GM23248 (cell line): ENCODE results near the gene PDPK1. TPM values are rescaled to one million over a fixed set of nuclear protein-coding genes. Genes with fewer than 3 reads are reported as not detected.
A peak's percentile ranks its signal among the peaks of the same experiment; 100 is the strongest.

ENCODE experiments used
- microRNA counts: library from miRNA; unstranded; fragments of <30 nt; microRNA quantifications from one replicate; lab custom pipeline; 2016
- microRNA-seq: library from miRNA; unstranded; fragments of <30 nt; microRNA quantifications from one replicate; pipeline ENCODE4, GENCODE V29; 2016; ENCODE audit warnings: borderline number of aligned reads
- polyA plus RNA-seq: library from polyadenylated mRNA; unstranded; fragments of >200 nt; fragmentation: Nextera tagmentation; extraction: Ambion mirVana; gene quantifications from 2 replicates; pipeline ENCODE4 v1.2.1, GENCODE V29; 2016
- small RNA-seq: library from RNA; depleted of rRNA; stranded (forward); fragments of <200 nt; gene quantifications from one replicate; pipeline ENCODE3, GENCODE V24; 2014; ENCODE audit warnings: low read depth, low replicate concordance
- total RNA-seq: library from RNA; depleted of rRNA; stranded (reverse); fragments of >200 nt; shearing (Covaris generic); gene quantifications from 2 replicates; pipeline ENCODE4 v1.2.3, GENCODE V29; 2014; rRNA removed

Gene PDPK1
- total and polyA plus RNA-seq, 2 experiments from 2014 or later, result 21.6 to 28.1 TPM

MicroRNA genes within 50 kb of the gene (microRNA counts, 767-probe panel; counts per million panel counts)
- microRNA hsa-miR-3178 (lab: Ali Mortazavi, UCI), result 447 counts per million, percentile 86 among the panel's probes with 10 or more counts

Small RNA genes within 50 kb of the gene (microRNA-seq; reads per million reads assigned to microRNA genes)
- not detected for gene MIR3178

Small RNA genes within 50 kb of the gene (small RNA-seq; reads per million reads assigned to genes)
- gene AC093525.1 (not detected), gene MIR3178 (not detected)

Other genes with a start within 250 kb of the PDPK1 start
- 0.76 and 2.1 TPM in 2 replicates for gene ABCA3, start 197.3 kb upstream of the PDPK1 start, total RNA-seq
- gene ABCA3, start 197.3 kb upstream of the PDPK1 start, polyA plus RNA-seq, result 0.47 and 0.64 TPM in 2 replicates
- 11.5 and 15.7 TPM in 2 replicates for gene CCNF, start 108.6 kb upstream of the PDPK1 start, total RNA-seq
- gene CCNF, start 108.6 kb upstream of the PDPK1 start, polyA plus RNA-seq, result 9.3 and 10.5 TPM in 2 replicates
- 6.8 and 8.3 TPM in 2 replicates for gene TEDC2, start 77.9 kb upstream of the PDPK1 start, total RNA-seq
- 4.2 and 4.8 TPM in 2 replicates for gene TEDC2, start 77.9 kb upstream of the PDPK1 start, polyA plus RNA-seq
- gene NTN3, start 66.7 kb upstream of the PDPK1 start, total RNA-seq, result 1.8 TPM in 1 of 2 replicates, not detected in the other
- not detected in 2 replicates for gene NTN3, start 66.7 kb upstream of the PDPK1 start, polyA plus RNA-seq
- gene TBC1D24, start 62.9 kb upstream of the PDPK1 start, total RNA-seq, result 17.8 and 18.7 TPM in 2 replicates
- gene TBC1D24, start 62.9 kb upstream of the PDPK1 start, polyA plus RNA-seq, result 9.3 and 10.1 TPM in 2 replicates
- 43.2 and 44.9 TPM in 2 replicates for gene ATP6V0C, start 24.1 kb upstream of the PDPK1 start, total RNA-seq
- gene ATP6V0C, start 24.1 kb upstream of the PDPK1 start, polyA plus RNA-seq, result 186 and 197 TPM in 2 replicates
- gene AMDHD2, start 17.6 kb upstream of the PDPK1 start, total RNA-seq, result 31.9 and 32.8 TPM in 2 replicates
- 15.2 and 16.1 TPM in 2 replicates for gene AMDHD2, start 17.6 kb upstream of the PDPK1 start, polyA plus RNA-seq
- not detected in 2 replicates for gene CEMP1, start 6.6 kb upstream of the PDPK1 start, total RNA-seq
- 2.9 and 4.4 TPM in 2 replicates for gene CEMP1, start 6.6 kb upstream of the PDPK1 start, polyA plus RNA-seq
- 28.1 and 38.3 TPM in 2 replicates for gene KCTD5, start 144.5 kb downstream of the PDPK1 start, total RNA-seq
- 33.2 and 33.6 TPM in 2 replicates for gene KCTD5, start 144.5 kb downstream of the PDPK1 start, polyA plus RNA-seq
- 0.76 TPM in 1 of 2 replicates, not detected in the other for gene PRSS27, start 182.2 kb downstream of the PDPK1 start, total RNA-seq
- 0.68 and 0.80 TPM in 2 replicates for gene PRSS27, start 182.2 kb downstream of the PDPK1 start, polyA plus RNA-seq
- 42.6 and 53.6 TPM in 2 replicates for gene SRRM2, start 214.6 kb downstream of the PDPK1 start, total RNA-seq
- gene SRRM2, start 214.6 kb downstream of the PDPK1 start, polyA plus RNA-seq, result 173 and 202 TPM in 2 replicates
- gene ELOB, start 239.3 kb downstream of the PDPK1 start, total RNA-seq, result 320 and 713 TPM in 2 replicates
- gene ELOB, start 239.3 kb downstream of the PDPK1 start, polyA plus RNA-seq, result 565 and 586 TPM in 2 replicates
- not detected in 2 replicates for gene PRSS33, start 249.5 kb downstream of the PDPK1 start, total RNA-seq
- gene PRSS33, start 249.5 kb downstream of the PDPK1 start, polyA plus RNA-seq, result not detected in 2 replicates